ENCODE measurements around the gene TUBE1. TPM values are rescaled to one million over a fixed set of nuclear protein-coding genes. Genes with fewer than 3 reads are reported as not detected.

TUBE1 gene
- total RNA-seq, 1 experiment from 2014 or later: 18.6 TPM

DNA sequence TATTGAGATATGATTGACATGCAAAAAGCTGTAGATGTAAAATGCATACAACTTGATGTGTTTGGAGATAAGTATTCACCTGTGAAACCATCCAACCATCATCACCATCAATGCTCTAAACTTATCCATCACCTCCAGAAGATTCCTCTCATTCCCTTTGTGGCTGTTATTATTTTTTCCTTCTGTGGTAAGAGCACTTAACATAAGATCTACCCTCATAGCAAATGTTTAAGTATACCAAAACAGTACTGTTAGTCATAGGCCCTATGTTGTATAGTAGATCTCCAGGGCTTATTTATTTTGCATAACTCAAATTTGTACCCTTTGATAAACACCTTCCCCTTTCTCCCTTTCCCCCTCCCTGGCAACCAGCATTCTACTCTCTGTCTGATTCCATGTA, 64.5 kb downstream of the TUBE1 start:
- H3K27ac ChIP-seq: no peak overlapping the region
- no peaks in the 10 kb centered on the region for H3K9me3 ChIP-seq (replicated peaks)
- H3K4me3 ChIP-seq: no peak overlapping the region
- peaks cover 17% of the 10 kb centered on the region for H3K4me1 ChIP-seq (replicated peaks)
- H3K27me3 ChIP-seq (replicated peaks): no peaks in the 10 kb centered on the region
- H3K36me3 ChIP-seq: no peaks in the 10 kb centered on the region
- no peak for DNase-seq (ENCODE audit: low read depth in 1 of 2, low spot score in 2 of 2)

- no peaks in the 10 kb centered on the region for H3K36me3 ChIP-seq
- peaks cover 22% of the 10 kb centered on the region for H3K4me1 ChIP-seq (replicated peaks)
- no peaks in the 10 kb centered on the region for H3K9me3 ChIP-seq (replicated peaks)
- no peak overlapping the region for H3K27ac ChIP-seq
- H3K4me3 ChIP-seq: no peak overlapping the region
- DNase-seq (ENCODE audit: low read depth in 1 of 2, low spot score in 2 of 2): no peak
- no peaks in the 10 kb centered on the region for H3K27me3 ChIP-seq (replicated peaks)
These were observed 65.5 kb downstream of the TUBE1 start for GRCh38 chr6:112021691-112022310.

Other genes starting within 250 kb of the TUBE1 start
- 36.7 and 53.4 TPM in 2 replicates for gene FYN, start 214.0 kb downstream of the TUBE1 start, total RNA-seq (2014; rRNA removed; shearing (Covaris generic))
- not detected in 2 replicates for gene CCN6, start 33.4 kb downstream of the TUBE1 start, total RNA-seq (2014; rRNA removed; shearing (Covaris generic))
- gene FAM229B, start 109 bp upstream of the TUBE1 start, total RNA-seq (2014; rRNA removed; shearing (Covaris generic)): 13.0 and 25.1 TPM in 2 replicates
- gene LAMA4, start 167.1 kb upstream of the TUBE1 start, total RNA-seq (2014; rRNA removed; shearing (Covaris generic)): 0.53 and 1.8 TPM in 2 replicates